OCI-LY3 (cell line): Measurements from ENCODE around the gene SIGLEC9.
"Not testable (repeated sequence)": the region's sequence is repeated elsewhere in the genome, so short reads cannot be mapped to it uniquely, and the experiment has no call there.

Experiments
- H2AFZ ChIP-seq: fragments of 200-600, 300-600 bp; shearing (Covaris generic); 2 replicates; pipeline ENCODE4 v1.6.0; 2014; ENCODE audit warnings: antibody characterized with exemption, low read depth, low read length
- H3K27ac ChIP-seq: fragments of 200-600, 300-600 bp; sonication (generic); 2 replicates; pipeline ENCODE4 v1.5.1; 2014; ENCODE audit warnings: mild to moderate bottlenecking, low read length, moderate library complexity, mixed read lengths
- H3K27me3 ChIP-seq: fragments of 200-600, 300-600 bp; sonication (generic); 2 replicates; pipeline ENCODE4 v1.6.1; 2014; ENCODE audit warnings: low read depth, low read length, mixed read lengths
- H3K36me3 ChIP-seq: fragments of 200-600, 300-600 bp; sonication (generic); replicated peaks from 2 replicates; pipeline ENCODE3; 2014; ENCODE audit warnings: low read depth, low read length, mixed read lengths
- H3K4me1 ChIP-seq: fragments of 300-600, 200-600 bp; sonication (generic); 2 replicates; pipeline ENCODE4 v1.6.1; 2014; ENCODE audit warnings: low read length, mixed read lengths
- H3K4me2 ChIP-seq: fragments of 200-600, 300-600 bp; sonication (generic); 2 replicates; pipeline ENCODE4 v1.6.1; 2014; ENCODE audit warnings: low read length, mixed read lengths
- H3K4me3 ChIP-seq: fragments of 300-600, 200-600 bp; sonication (generic); 2 replicates; pipeline ENCODE4 v1.5.1; 2014; ENCODE audit warnings: antibody characterized with exemption, mild to moderate bottlenecking, low read length, moderate library complexity
- H3K79me2 ChIP-seq: fragments of 300-600, 200-600 bp; shearing (Covaris generic); 2 replicates; pipeline ENCODE4 v1.6.1; 2014; ENCODE audit warnings: mild to moderate bottlenecking, low read length, mixed read lengths
- H3K9ac ChIP-seq: fragments of 300-600, 200-600 bp; shearing (Covaris generic); 2 replicates; pipeline ENCODE4 v1.6.0; 2014; ENCODE audit warnings: mild to moderate bottlenecking, low read length, moderate library complexity
- H3K9me3 ChIP-seq: fragments of 200-600, 300-600 bp; shearing (Covaris generic); 2 replicates; pipeline ENCODE4 v1.6.1; 2014; ENCODE audit warnings: low read length, mixed read lengths; ENCODE audit not compliant: insufficient read depth
- H4K20me1 ChIP-seq: fragments of 200-600, 300-600 bp; sonication (generic); 2 replicates; pipeline ENCODE4 v1.6.1; 2016; ENCODE audit warnings: low read length, mixed read lengths; ENCODE audit not compliant: insufficient read depth
- CTCF ChIP-seq: fragments of 200-600, 300-600 bp; sonication (generic); IDR thresholded peaks from 2 replicates; pipeline ENCODE4 v1.5.1; 2014; ENCODE audit warnings: antibody characterized with exemption, low read length, low read depth
- EZH2phosphoT487 ChIP-seq: fragments of 200-600 bp; shearing (Covaris generic); IDR thresholded peaks from 2 replicates; pipeline ENCODE4 v1.6.1; 2018; ENCODE audit warnings: antibody characterized with exemption, mixed run types, low read depth

Gene SIGLEC9

GRCh38 chr19:51169283-51169918 is 44.7 kb downstream of the SIGLEC9 start:
- Histone ChIP-seq H3K4me3 (peak overlapping the region; percentile 34; the same call in 1 of the 2 replicates), H3K4me2 (peak overlapping the region; percentile 56), H2AFZ (peak overlapping the region; percentile 62; the same call in 1 of the 2 replicates), H3K27me3 (peaks cover 58% of the 10 kb centered on the region)
- not testable (repeated sequence) for H4K20me1 ChIP-seq, H3K9me3 ChIP-seq, H3K9ac ChIP-seq, H3K79me2 ChIP-seq, H3K36me3 ChIP-seq, H3K4me1 ChIP-seq, H3K27ac ChIP-seq
- TF ChIP-seq CTCF, result peak; percentile 66

GRCh38 chr19:51172223-51172622 is 47.5 kb downstream of the SIGLEC9 start:
- Histone ChIP-seq H3K9me3 (no peaks in the 10 kb centered on the region), H2AFZ (no peak overlapping the region), H3K36me3 (no peaks in the 10 kb centered on the region), H3K27me3 (peaks cover 62% of the 10 kb centered on the region), H3K9ac (no peak overlapping the region), H3K27ac (no peak overlapping the region), H3K4me1 (no peaks in the 10 kb centered on the region), H3K4me2 (no peak overlapping the region), H3K79me2 (no peaks in the 10 kb centered on the region), H4K20me1 (no peaks in the 10 kb centered on the region), H3K4me3 (no peak overlapping the region)
- TF ChIP-seq CTCF, result no peak

GRCh38 chr19:51173681-51174080 is 49.0 kb downstream of the SIGLEC9 start:
- H3K36me3 ChIP-seq, result no peaks in the 10 kb centered on the region
- no peak overlapping the region for H3K4me2 ChIP-seq
- H3K27me3 ChIP-seq, result peaks cover 65% of the 10 kb centered on the region

GRCh38 chr19:51179256-51179655 is 54.5 kb downstream of the SIGLEC9 start:
- no peak overlapping the region for H3K4me2 ChIP-seq
- no peak overlapping the region for H2AFZ ChIP-seq
- TF ChIP-seq EZH2phosphoT487, result no peak
- no peak for TF ChIP-seq CTCF
- no peaks in the 10 kb centered on the region for H3K79me2 ChIP-seq
- H3K9me3 ChIP-seq, result no peaks in the 10 kb centered on the region
- H3K4me1 ChIP-seq, result no peaks in the 10 kb centered on the region
- peaks cover 42% of the 10 kb centered on the region for H3K27me3 ChIP-seq
- no peaks in the 10 kb centered on the region for H3K36me3 ChIP-seq
- no peak overlapping the region for H3K27ac ChIP-seq
- H3K9ac ChIP-seq, result no peak overlapping the region
- H3K4me3 ChIP-seq, result no peak overlapping the region
- no peaks in the 10 kb centered on the region for H4K20me1 ChIP-seq

More at GRCh38 chr19:51173681-51174080, 49.0 kb downstream of the SIGLEC9 start:
- no peaks in the 10 kb centered on the region for H3K79me2 ChIP-seq
- TF ChIP-seq EZH2phosphoT487 (no peak), CTCF (no peak)
- H3K9ac ChIP-seq, result no peak overlapping the region
- H3K4me1 ChIP-seq, result no peaks in the 10 kb centered on the region
- no peaks in the 10 kb centered on the region for H4K20me1 ChIP-seq
- no peaks in the 10 kb centered on the region for H3K9me3 ChIP-seq
- no peak overlapping the region for H2AFZ ChIP-seq
- no peak overlapping the region for H3K4me3 ChIP-seq
- H3K27ac ChIP-seq, result no peak overlapping the region
